Astrocyte (in vitro differentiated cells and primary cell): ENCODE data around the gene ITGB3. TPM values are rescaled to one million over a fixed set of nuclear protein-coding genes. Genes with fewer than 3 reads are reported as not detected.
A peak's percentile ranks its signal among the peaks of the same experiment; 100 is the strongest.

Experiments
- DNase-seq: peaks from one replicate; pipeline ENCODE4 v3.0.0-alpha.2; 2010; ENCODE audit warnings: low read depth
- FAIRE-seq: peaks from 2 replicates; lab custom pipeline; 2011; peaks lifted over from hg19 to GRCh38; lab: Jason Lieb, UNC
- H2AFZ ChIP-seq: 2 replicates; pipeline ENCODE4 v1.6.0; 2012; ENCODE audit warnings: low read depth, low read length, inconsistent platforms
- H3K27ac ChIP-seq: 2 replicates; pipeline ENCODE4 v1.5.1; 2011; ENCODE audit warnings: low read depth, low read length, inconsistent platforms
- H3K27me3 ChIP-seq: 2 replicates; pipeline ENCODE4 v1.6.0; 2011; ENCODE audit warnings: low read length, inconsistent platforms; ENCODE audit not compliant: insufficient read depth
- H3K36me3 ChIP-seq: 2 replicates; pipeline ENCODE4 v1.5.1; 2011; ENCODE audit warnings: low read length, inconsistent platforms; ENCODE audit not compliant: insufficient read depth
- H3K4me1 ChIP-seq: 2 replicates; pipeline ENCODE4 v1.5.1; 2011; ENCODE audit warnings: low read length, inconsistent platforms; ENCODE audit not compliant: insufficient read depth
- H3K4me2 ChIP-seq: 2 replicates; pipeline ENCODE4 v1.6.0; 2012; ENCODE audit warnings: low read length, inconsistent platforms
- H3K4me3 ChIP-seq: 2 replicates; pipeline ENCODE4 v1.5.1; 2011; ENCODE audit warnings: low read depth, mild to moderate bottlenecking, low read length, inconsistent platforms; ENCODE audit not compliant: insufficient read depth
- H3K79me2 ChIP-seq: 2 replicates; pipeline ENCODE4 v1.6.0; 2012; ENCODE audit warnings: mild to moderate bottlenecking, low read length, inconsistent platforms; ENCODE audit not compliant: insufficient read depth
- H3K9ac ChIP-seq: 2 replicates; pipeline ENCODE4 v1.6.0; 2012; ENCODE audit warnings: mild to moderate bottlenecking, low read length, inconsistent platforms
- H3K9me3 ChIP-seq: 2 replicates; pipeline ENCODE4 v1.5.1; 2012; ENCODE audit warnings: low read depth, mild to moderate bottlenecking, low read length, inconsistent platforms; ENCODE audit not compliant: insufficient read depth
- H4K20me1 ChIP-seq: 2 replicates; pipeline ENCODE4 v1.6.0; 2012; ENCODE audit warnings: low read length, inconsistent platforms; ENCODE audit not compliant: insufficient read depth
- H3K27ac Mint-ChIP-seq: one replicate; pipeline ENCODE4 v1.8.0; 2021; ENCODE audit warnings: mild to moderate bottlenecking, mixed read lengths; ENCODE audit not compliant: unreplicated experiment
- H3K27me3 Mint-ChIP-seq: one replicate; pipeline ENCODE4 v1.8.0; 2021; ENCODE audit warnings: low read depth, mixed read lengths; ENCODE audit not compliant: unreplicated experiment
- H3K36me3 Mint-ChIP-seq: one replicate; pipeline ENCODE4 v1.8.0; 2021; ENCODE audit warnings: low read depth, mixed read lengths; ENCODE audit not compliant: unreplicated experiment
- H3K4me1 Mint-ChIP-seq: one replicate; pipeline ENCODE4 v1.8.0; 2021; ENCODE audit warnings: low read depth, mixed read lengths; ENCODE audit not compliant: unreplicated experiment
- H3K4me3 Mint-ChIP-seq: one replicate; pipeline ENCODE4 v1.8.0; 2021; ENCODE audit warnings: mild to moderate bottlenecking, moderate library complexity, mixed read lengths; ENCODE audit not compliant: unreplicated experiment
- H3K9me3 Mint-ChIP-seq: one replicate; pipeline ENCODE4 v1.8.0; 2021; ENCODE audit warnings: mild to moderate bottlenecking, mixed read lengths; ENCODE audit not compliant: unreplicated experiment
- EZH2 ChIP-seq: IDR thresholded peaks from 2 replicates; pipeline ENCODE4 v1.6.1; 2012; ENCODE audit warnings: mild to moderate bottlenecking, low read length, inconsistent platforms; ENCODE audit not compliant: insufficient read depth
- total RNA-seq: library from RNA; stranded (reverse); gene quantifications from 2 replicates; pipeline ENCODE4 v1.2.1, GENCODE V29; 2021
- TF ChIP-seq, protein P1 (sequence below): IDR thresholded peaks from 2 replicates; pipeline ENCODE4 v1.5.1; 2011; ENCODE audit warnings: low read depth, mild to moderate bottlenecking, inconsistent platforms, low read length, moderate library complexity; ENCODE audit not compliant: insufficient read depth

ITGB3 gene
- total RNA-seq, 1 donor from 2014 or later = 44.0 TPM

DNA sequence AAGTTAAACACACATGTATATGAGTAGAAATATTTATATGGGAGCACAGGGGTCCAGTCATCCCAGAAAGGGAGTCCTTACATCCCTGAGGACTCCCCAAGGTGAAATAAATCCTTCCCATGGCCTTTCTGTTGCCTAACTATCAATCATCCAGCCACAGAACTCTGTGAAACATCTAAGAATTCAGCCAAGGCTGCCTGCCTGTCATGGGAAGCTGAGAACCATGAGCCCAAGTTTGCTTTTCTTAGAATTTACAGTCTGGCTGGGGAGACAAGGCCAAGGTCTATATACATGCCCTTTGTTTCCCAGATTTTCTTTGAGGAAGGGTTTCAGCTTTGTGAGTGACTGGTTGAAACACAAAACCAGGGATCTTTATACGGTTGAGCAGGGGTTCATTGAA, 28.7 kb upstream of the ITGB3 start:
- no peaks in the 10 kb centered on the region for H4K20me1 ChIP-seq
- H3K4me3 ChIP-seq = no peak overlapping the region
- H3K79me2 ChIP-seq = no peaks in the 10 kb centered on the region
- TF ChIP-seq EZH2 = no peak
- TF ChIP-seq, protein P1, sequence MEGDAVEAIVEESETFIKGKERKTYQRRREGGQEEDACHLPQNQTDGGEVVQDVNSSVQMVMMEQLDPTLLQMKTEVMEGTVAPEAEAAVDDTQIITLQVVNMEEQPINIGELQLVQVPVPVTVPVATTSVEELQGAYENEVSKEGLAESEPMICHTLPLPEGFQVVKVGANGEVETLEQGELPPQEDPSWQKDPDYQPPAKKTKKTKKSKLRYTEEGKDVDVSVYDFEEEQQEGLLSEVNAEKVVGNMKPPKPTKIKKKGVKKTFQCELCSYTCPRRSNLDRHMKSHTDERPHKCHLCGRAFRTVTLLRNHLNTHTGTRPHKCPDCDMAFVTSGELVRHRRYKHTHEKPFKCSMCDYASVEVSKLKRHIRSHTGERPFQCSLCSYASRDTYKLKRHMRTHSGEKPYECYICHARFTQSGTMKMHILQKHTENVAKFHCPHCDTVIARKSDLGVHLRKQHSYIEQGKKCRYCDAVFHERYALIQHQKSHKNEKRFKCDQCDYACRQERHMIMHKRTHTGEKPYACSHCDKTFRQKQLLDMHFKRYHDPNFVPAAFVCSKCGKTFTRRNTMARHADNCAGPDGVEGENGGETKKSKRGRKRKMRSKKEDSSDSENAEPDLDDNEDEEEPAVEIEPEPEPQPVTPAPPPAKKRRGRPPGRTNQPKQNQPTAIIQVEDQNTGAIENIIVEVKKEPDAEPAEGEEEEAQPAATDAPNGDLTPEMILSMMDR = no peak
- peak overlapping the region; percentile 69 for H3K27ac ChIP-seq
- H3K9me3 ChIP-seq = no peaks in the 10 kb centered on the region
- peak; percentile 24 for DNase-seq
- peak overlapping the region; percentile 7 for H2AFZ ChIP-seq
- H3K4me2 ChIP-seq = peak overlapping the region; percentile 75
- Mint-ChIP-seq H3K36me3 (peaks cover 18% of the 10 kb centered on the region), H3K4me3 (no peak overlapping the region), H3K9me3 (peaks cover 18% of the 10 kb centered on the region), H3K27me3 (peaks cover 16% of the 10 kb centered on the region), H3K4me1 (peaks cover 32% of the 10 kb centered on the region), H3K27ac (peak overlapping the region; percentile 64)
- H3K36me3 ChIP-seq = no peaks in the 10 kb centered on the region
- peak overlapping the region; percentile 46 for H3K9ac ChIP-seq
- no peaks in the 10 kb centered on the region for H3K27me3 ChIP-seq
- H3K4me1 ChIP-seq = peaks cover 31% of the 10 kb centered on the region
- no peak for FAIRE-seq

DNA sequence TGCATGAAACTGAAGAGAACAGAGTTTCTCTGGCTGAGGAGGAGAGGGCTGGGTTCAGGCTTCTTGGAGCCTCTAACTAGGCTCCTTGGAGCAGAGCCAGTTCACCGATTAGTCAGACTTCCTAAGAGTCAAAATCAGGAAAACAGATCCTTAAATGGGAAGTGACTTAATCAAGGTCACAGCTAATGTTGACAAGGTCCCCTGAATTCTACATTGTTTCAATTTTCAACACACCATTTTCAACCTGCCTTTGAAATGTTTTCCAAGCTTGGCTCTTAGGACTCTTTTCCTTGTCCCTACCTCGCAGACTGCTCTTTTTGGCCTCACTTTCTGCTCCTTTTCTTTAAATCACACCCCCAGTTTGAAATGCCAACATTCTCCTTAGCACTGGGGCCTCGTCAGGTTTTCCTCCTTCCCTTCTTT, 28.2 kb upstream of the ITGB3 start:
- peak; percentile 85 for DNase-seq
- H3K27me3 Mint-ChIP-seq = peaks cover 12% of the 10 kb centered on the region

More for the DNA sequence above, 28.2 kb upstream of the ITGB3 start:
- Histone ChIP-seq H3K79me2 (no peaks in the 10 kb centered on the region), H3K36me3 (no peaks in the 10 kb centered on the region), H3K27ac (peak overlapping the region; percentile 69), H3K4me3 (peak overlapping the region; percentile 20), H3K4me2 (peak overlapping the region; percentile 75), H3K4me1 (peaks cover 33% of the 10 kb centered on the region), H3K27me3 (no peaks in the 10 kb centered on the region), H2AFZ (peak overlapping the region; percentile 7), H3K9me3 (no peaks in the 10 kb centered on the region), H3K9ac (peak overlapping the region; percentile 46), H4K20me1 (no peaks in the 10 kb centered on the region)
- Mint-ChIP-seq H3K4me3 (no peak overlapping the region), H3K4me1 (peaks cover 32% of the 10 kb centered on the region), H3K36me3 (peaks cover 16% of the 10 kb centered on the region), H3K27ac (peak overlapping the region; percentile 64), H3K9me3 (peaks cover 18% of the 10 kb centered on the region)
- no peak for TF ChIP-seq EZH2
- TF ChIP-seq, protein P1 = no peak
- peak; percentile 84 for FAIRE-seq
